Muscle layer of colon (tissue), 2 donors: ENCODE measurements around the gene EIF1.
"Not testable (repeated sequence)": the region's sequence is repeated elsewhere in the genome, so short reads cannot be mapped to it uniquely, and the experiment has no call there.

Experiments used
- H3K27ac ChIP-seq: one replicate; pipeline ENCODE4 v1.7.0; 2013; ENCODE audit warnings: low read depth, mild to moderate bottlenecking, low read length, moderate library complexity
- H3K27me3 ChIP-seq, 2 donors: one replicate each; pipeline ENCODE4 v1.7.0; 2013; ENCODE audit warnings: low read length in 2 of 2, mild to moderate bottlenecking in 2 of 2; ENCODE audit not compliant: insufficient read depth in 2 of 2, control insufficient read depth in 1 of 2
- H3K36me3 ChIP-seq: one replicate; pipeline ENCODE4 v1.7.0; 2013; ENCODE audit warnings: mild to moderate bottlenecking, low read length; ENCODE audit not compliant: insufficient read depth
- H3K4me1 ChIP-seq: one replicate; pipeline ENCODE4 v1.7.0; 2013; ENCODE audit warnings: mild to moderate bottlenecking, low read length; ENCODE audit not compliant: insufficient read depth
- H3K4me3 ChIP-seq, 2 donors: one replicate each; pipeline ENCODE4 v1.7.0; 2013; ENCODE audit warnings: low read length in 2 of 2, low read depth in 1 of 2, mild to moderate bottlenecking in 1 of 2, moderate library complexity in 1 of 2
- H3K9ac ChIP-seq: one replicate; pipeline ENCODE4 v1.7.0; 2013; ENCODE audit warnings: low read length
- H3K9me3 ChIP-seq: one replicate; pipeline ENCODE4 v1.7.0; 2013; ENCODE audit warnings: mild to moderate bottlenecking, low read length
- donor health status: abdominal sarcoma.
- donor health status: Adenocarcinoma of cecum.

Gene EIF1

DNA sequence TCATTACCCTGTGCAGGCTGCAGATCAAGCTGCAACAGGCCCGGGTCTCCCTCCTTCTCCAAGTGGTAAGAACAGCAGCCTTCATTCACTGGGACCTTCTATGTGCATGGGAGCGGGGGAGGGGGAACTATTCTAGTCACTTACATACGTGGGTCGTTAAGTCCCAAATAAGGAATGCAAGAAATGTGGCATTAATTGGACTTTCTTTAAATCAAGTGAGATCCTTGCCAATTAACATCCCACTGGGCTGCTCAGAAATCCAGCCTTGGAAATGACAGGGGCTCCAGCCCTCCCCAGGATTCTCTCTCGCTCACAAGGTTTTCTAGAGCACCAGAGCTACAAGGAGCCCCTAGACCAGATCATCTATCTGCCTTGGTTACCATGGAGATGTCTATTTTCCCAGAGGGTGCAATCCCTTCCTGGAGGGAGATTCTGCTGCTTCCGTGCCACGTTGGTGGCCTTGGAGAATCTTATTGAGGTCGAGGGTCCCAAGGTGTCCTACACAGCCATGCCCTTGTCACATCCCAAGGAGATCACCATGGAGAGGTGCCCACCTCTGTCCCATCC, 5.2 kb upstream of the EIF1 start:
- Histone ChIP-seq H3K27me3 (no peaks in the 10 kb centered on the region), H3K9me3 (no peaks in the 10 kb centered on the region), H3K27ac (no peak overlapping the region), H3K4me1 (peaks cover 4% of the 10 kb centered on the region), H3K36me3 (no peaks in the 10 kb centered on the region), H3K4me3 (no peak overlapping the region), H3K9ac (no peak overlapping the region)

DNA sequence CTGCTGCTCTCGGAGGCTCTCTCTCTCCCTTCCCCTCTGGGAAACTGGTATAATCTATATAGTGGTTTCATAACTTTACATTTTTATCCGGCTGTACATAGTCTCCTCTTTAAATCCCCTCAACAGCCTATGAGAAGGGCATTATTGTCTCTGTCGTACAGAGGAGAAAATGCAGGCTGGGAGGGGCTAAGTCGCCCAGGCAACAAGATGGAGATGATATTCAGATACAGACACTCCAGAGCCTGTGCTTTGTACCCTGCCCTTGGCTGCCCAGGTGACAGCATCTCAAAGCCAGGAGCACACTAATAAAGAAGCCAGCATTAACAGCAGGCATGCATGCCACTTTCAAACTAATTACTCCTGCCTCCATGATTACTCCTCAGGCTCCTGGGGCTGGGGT, 4.7 kb upstream of the EIF1 start:
- peaks cover 4% of the 10 kb centered on the region for H3K4me1 ChIP-seq
- no peaks in the 10 kb centered on the region for H3K27me3 ChIP-seq
- no peaks in the 10 kb centered on the region for H3K9me3 ChIP-seq
- H3K4me3 ChIP-seq: no peak overlapping the region
- H3K36me3 ChIP-seq: no peaks in the 10 kb centered on the region
- H3K27ac ChIP-seq: no peak overlapping the region
- H3K9ac ChIP-seq: no peak overlapping the region

DNA sequence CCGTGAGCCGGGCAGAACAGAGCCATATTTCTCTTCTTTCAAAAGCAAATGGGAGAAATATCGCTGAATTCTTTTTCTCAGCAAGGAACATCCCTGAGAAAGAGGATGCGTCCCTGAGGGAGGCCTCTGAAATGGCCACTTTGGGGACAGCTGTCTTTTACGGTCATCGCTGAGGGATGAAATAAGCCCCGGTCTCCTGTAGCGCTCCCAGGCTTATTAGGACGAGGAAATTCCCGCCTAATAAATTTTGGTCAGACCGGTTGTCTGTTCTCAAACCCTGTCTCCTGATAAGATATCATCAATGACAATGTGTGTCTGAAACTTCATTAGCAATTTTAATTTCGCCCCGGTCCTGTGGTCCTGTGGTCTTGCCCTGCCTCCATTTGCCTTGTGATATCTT, 2.9 kb upstream of the EIF1 start:
- H3K9ac ChIP-seq, H3K27ac ChIP-seq, H3K9me3 ChIP-seq, H3K27me3 ChIP-seq, H3K4me3 ChIP-seq: not testable (repeated sequence)
- Histone ChIP-seq H3K36me3 (peaks cover 14% of the 10 kb centered on the region), H3K4me1 (peaks cover 16% of the 10 kb centered on the region)

DNA sequence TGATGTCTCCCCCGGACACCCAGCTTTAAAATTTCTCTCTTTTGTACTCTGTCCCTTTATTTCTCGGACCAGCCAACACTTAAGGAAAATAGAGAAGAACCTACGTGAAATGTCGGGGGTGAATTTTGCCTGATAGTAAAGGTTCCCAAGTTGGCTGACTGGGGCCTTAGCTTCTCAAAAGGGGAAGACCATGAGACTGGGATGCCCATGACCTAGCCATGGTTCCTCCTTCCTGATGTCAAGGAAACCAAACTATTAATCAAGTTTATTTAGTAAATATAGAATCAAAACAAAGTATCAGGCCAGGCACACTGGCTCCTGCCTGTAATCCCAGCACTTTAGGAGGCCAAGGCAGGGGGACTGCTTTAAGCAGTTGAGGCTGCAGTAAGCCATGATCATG, 2.4 kb upstream of the EIF1 start:
- Histone ChIP-seq H3K27ac (no peak overlapping the region), H3K27me3 (no peaks in the 10 kb centered on the region), H3K36me3 (peaks cover 19% of the 10 kb centered on the region), H3K4me1 (peaks cover 21% of the 10 kb centered on the region), H3K9ac (no peak overlapping the region), H3K9me3 (no peaks in the 10 kb centered on the region), H3K4me3 (no peak overlapping the region)

DNA sequence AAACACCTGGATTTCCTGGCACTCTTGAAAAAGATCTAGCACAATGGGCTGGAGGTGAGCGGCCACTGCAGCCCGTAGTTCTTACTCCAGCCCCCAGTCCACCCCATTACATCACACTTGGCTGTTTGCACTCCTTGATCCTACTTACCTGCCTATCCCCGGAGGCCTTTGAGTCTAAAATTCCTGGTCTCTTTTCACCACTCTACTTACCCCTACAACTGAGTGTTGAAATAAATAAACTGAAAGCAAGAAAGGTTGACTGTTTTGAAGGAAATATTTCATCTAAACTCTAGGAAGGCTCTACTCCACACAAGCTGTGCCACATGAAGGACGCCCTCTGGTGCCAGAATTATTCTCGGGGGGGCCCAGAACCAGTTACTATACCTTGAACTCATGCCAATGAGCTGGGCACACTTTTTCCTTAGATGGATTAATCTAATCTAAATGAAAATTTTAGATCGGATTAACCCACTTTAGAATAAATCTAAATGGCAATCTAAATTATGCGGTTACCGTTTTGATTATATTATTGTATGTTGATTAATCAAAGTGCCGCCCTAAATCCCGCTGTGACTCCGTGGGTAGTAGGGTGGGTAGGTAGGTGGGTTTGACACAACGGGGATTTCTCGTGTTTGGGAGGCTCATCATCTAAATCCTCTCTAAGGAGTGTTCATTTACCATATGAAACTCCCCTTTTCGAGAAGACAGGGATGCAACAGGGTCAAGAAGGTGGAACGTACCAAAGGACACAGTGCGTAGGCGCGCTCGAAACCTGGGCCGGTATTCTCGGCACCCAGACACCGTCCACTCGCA, 651 bp upstream of the EIF1 start:
- H3K4me1 ChIP-seq: peaks cover 27% of the 10 kb centered on the region
- H3K9me3 ChIP-seq: no peaks in the 10 kb centered on the region
- peaks cover 37% of the 10 kb centered on the region for H3K36me3 ChIP-seq
- H3K9ac ChIP-seq: peak overlapping the region; percentile 93
- no peaks in the 10 kb centered on the region for H3K27me3 ChIP-seq
- H3K27ac ChIP-seq: peak overlapping the region; percentile 94
- peak overlapping the region; percentile 49 to 76 for H3K4me3 ChIP-seq

DNA sequence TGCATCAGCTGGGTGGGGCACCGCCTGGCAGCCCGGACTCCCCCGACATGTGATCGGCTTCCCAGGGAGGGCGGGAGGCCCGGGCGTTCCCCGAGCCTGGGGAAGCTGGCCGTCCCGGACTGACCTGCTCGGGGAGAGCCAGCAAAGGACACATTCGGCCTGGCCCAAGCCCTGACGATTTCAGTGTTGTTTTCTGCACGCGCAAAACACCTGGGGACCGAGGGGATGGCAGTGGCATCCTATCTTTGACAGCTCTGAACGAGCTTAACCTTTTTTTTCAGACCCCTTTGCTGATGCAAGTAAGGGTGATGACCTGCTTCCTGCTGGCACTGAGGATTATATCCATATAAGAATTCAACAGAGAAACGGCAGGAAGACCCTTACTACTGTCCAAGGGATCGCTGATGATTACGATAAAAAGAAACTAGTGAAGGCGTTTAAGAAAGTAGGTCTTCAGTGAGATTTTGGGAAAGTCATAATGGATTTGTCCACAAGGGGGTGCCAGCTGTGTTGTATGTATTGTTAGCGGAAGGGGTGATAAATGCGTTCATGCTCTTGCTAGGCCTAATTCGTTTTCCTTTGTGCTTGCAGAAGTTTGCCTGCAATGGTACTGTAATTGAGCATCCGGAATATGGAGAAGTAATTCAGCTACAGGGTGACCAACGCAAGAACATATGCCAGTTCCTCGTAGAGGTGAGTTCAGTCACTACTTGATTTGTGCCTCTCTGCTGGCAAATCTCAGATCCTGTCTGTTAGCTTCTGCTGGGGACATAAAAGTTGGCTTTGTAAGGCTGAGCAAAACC, 1.0 kb downstream of the EIF1 start:
- H3K36me3 ChIP-seq: peaks cover 52% of the 10 kb centered on the region
- no peaks in the 10 kb centered on the region for H3K27me3 ChIP-seq
- peaks cover 27% of the 10 kb centered on the region for H3K4me1 ChIP-seq
- H3K27ac ChIP-seq: peak overlapping the region; percentile 59
- H3K9me3 ChIP-seq: no peaks in the 10 kb centered on the region
- peak overlapping the region; percentile 97 for H3K9ac ChIP-seq
- H3K4me3 ChIP-seq: peak overlapping the region; percentile 90 to 99

DNA sequence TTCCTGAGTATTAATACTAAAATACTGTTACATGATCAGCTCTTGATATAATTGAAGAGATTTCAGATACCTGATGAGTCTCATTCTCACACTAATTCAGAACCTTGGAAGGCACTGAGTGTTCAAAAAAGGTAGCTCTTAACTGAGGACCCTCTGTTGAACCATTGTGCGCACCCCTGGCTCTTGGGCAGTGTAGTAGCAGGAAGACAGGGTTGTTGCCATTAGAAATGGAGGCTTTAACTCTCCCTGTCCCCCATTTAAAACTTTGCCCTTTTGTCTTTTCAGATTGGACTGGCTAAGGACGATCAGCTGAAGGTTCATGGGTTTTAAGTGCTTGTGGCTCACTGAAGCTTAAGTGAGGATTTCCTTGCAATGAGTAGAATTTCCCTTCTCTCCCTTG, 1.8 kb downstream of the EIF1 start:
- H3K4me1 ChIP-seq: peaks cover 27% of the 10 kb centered on the region
- H3K4me3 ChIP-seq: peak overlapping the region; percentile 90 to 99
- peak overlapping the region; percentile 97 for H3K9ac ChIP-seq
- peak overlapping the region; percentile 59 for H3K27ac ChIP-seq
- no peaks in the 10 kb centered on the region for H3K9me3 ChIP-seq
- no peaks in the 10 kb centered on the region for H3K27me3 ChIP-seq
- peaks cover 59% of the 10 kb centered on the region for H3K36me3 ChIP-seq

DNA sequence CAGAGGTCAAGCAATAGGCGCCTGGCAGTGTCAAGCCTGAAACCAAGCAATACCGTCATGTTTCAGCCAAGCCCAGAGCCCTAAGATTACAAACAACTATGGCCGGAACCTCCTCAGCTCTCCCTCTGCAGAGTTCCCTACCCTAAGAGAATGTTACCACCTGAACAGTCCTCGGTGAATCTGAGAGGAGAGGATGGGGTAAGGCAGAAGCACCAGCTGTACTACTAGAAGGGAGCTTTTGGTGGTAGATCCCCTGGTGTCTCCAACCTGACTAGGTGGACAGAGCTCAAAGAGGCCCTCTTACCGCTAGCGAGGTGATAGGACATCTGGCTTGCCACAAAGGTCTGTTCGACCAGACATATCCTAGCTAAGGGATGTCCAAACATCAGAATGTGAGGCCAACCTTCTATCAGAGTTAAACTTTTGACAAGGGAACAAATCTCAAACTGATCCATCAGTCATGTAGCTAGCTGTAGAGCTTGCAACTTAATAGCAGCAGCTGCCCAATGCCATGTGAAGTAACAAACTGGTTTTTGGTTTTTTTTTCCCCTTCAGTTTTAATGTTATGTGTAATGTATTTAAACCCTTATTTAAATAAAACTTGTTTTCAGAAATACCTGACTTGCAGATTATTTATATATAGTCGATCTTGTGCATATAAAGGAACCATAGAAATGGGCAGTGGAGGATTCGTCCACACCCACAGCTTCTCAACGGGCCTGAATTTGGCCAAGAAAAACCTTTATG, 2.5 kb downstream of the EIF1 start:
- Histone ChIP-seq H3K4me1 (peaks cover 29% of the 10 kb centered on the region), H3K9ac (no peak overlapping the region), H3K27ac (no peak overlapping the region), H3K27me3 (no peaks in the 10 kb centered on the region), H3K4me3 (no peak overlapping the region), H3K9me3 (no peaks in the 10 kb centered on the region), H3K36me3 (peaks cover 59% of the 10 kb centered on the region)

DNA sequence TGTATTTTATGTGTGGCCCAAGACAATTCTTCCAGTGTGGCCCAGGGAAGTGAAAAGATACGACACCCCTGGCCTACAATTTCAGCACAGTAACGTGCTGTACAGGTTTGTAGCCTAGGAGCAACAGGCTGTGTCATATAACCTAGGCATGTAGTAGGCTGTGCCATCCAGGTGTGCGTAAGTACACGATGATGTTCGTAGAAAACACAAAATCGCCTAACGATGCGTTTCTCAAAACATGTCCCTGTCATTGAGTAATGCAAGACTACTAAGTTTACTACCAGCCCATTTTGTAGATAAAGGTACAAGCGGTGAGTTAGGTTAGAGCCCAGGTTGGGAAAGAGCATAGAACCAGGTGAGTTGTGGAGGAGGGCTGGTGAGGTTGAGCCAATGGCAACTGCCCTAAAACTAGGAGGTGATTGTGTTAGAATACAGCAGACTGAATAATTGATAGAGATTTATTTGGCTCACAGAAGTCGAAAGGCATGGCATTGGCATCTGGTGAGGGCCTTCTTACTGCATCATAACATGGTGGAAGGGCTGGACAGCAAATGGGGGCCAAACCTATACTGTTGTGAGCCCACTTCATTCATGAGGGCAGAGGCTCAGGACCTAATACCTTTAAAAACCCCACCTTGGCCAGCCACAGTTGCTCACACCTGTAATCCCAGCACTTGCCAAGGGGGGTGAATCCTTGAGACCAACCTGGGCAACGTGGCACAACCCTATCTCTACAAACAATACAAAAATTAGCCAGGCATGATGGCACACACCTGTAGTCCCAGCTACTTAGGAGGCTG, 4.2 kb downstream of the EIF1 start:
- Histone ChIP-seq H3K36me3 (peaks cover 59% of the 10 kb centered on the region), H3K27ac (no peak overlapping the region), H3K4me3 (no peak overlapping the region), H3K9me3 (no peaks in the 10 kb centered on the region), H3K27me3 (no peaks in the 10 kb centered on the region), H3K4me1 (peaks cover 38% of the 10 kb centered on the region), H3K9ac (no peak overlapping the region)

DNA sequence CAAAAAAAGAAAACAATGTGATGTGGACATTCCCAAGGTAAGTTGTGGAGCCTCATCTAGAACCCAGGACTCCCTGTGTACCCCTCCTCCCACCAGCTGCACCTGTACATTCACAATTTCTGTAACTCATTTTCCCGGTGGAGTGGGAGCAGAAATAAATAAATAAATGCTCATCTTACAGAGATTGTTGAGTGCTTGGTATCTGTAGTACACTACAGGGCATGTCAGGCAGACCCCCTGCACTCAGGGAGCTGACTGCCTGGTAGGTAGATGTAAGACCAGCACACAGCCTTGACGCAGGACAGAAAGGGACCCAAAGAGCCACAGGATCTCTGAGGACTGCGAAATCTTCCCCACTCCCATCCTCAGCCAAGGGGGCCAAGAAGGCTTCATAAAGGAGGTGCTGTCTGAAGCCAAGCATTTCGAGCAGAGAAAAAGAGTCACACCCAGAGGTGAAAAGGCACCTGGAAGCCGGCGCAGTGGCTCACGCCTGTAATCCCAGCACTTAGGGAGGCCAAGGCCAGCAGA, 6.5 kb downstream of the EIF1 start:
- no peak overlapping the region for H3K9ac ChIP-seq
- no peak overlapping the region for H3K4me3 ChIP-seq
- H3K27me3 ChIP-seq: no peaks in the 10 kb centered on the region
- no peaks in the 10 kb centered on the region for H3K9me3 ChIP-seq
- no peak overlapping the region for H3K27ac ChIP-seq
- peaks cover 32% of the 10 kb centered on the region for H3K4me1 ChIP-seq
- peaks cover 51% of the 10 kb centered on the region for H3K36me3 ChIP-seq
